SK-N-DZ (cell line): ENCODE measurements around the gene KDSR.

Experiments used
- DNase-seq: peaks from one replicate; pipeline ENCODE4 v3.0.0-alpha.2; 2015; ENCODE audit warnings: low spot score

Gene KDSR

DNA sequence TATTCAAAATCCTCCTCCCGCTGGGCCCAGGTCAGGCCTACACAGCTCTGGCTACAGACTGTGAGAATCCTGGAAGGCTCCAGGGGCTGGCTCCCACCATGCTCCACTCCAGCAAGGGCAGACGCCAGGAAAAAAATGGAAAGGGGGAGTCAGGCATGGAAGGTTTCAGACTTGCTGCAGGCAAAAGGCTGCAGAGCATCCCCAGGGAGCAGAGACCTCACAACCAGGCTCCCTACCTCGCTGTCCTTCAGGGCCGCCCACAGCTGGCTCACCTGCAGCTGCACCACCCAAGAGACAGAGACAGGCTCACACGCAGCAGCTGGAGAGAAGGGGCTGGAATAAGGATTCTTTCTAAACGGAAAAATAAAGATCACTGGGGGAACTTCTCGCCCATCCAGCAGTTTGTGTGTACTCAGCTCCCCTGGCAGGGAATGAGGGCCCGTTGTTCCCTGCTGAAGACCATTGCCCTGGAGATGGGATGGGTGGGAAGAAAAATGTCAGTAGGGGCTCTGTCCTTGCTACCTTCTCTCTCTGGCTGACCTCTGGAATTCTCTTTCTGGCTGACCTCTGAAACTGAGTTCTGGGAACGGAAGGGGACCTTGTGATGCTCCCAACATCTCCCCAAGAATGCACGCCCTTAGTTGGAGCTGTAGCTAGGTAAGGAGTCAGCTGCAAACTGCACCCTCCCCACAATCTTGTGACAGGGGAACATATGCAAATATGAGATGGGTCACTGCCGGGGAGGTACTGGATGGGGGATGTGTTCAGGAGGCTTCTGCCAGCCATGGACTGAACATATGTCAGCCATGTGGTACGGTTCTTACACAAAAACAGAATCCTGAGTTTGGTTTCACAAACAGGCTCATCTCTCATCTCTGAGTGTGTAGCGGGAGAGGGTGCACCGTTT is 81.9 kb downstream of the KDSR start:
- DNase-seq, result no peak

DNA sequence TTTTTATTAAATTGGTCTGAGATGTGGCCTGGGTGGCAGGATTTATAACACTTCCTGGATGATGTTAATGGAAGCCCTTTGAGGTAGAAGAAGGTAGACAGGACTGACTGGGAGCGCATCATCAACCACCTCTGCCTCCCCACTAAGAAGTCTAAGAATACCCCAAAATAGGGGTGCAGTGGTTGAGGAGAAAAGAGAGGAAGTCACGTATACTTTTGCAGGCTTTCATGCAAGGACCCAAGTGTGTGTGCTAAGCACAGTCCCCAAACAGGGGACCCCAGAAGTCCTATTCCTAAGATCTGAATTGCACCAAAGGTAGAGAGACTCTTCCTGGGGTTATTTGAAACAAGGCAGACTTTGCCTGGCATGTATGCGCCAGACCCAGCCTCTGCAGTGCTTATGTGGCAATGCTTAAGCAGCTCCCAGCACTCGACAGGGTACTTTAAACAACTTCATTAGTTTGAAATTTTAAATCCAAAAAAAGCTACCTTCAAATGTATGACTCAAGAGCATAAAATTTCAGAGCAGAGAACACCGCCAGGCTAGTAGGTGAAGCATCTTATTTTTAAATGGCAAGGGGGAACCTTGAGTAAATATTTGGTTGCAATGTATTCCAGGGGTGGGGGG is 82.7 kb downstream of the KDSR start:
- DNase-seq, result no peak

DNA sequence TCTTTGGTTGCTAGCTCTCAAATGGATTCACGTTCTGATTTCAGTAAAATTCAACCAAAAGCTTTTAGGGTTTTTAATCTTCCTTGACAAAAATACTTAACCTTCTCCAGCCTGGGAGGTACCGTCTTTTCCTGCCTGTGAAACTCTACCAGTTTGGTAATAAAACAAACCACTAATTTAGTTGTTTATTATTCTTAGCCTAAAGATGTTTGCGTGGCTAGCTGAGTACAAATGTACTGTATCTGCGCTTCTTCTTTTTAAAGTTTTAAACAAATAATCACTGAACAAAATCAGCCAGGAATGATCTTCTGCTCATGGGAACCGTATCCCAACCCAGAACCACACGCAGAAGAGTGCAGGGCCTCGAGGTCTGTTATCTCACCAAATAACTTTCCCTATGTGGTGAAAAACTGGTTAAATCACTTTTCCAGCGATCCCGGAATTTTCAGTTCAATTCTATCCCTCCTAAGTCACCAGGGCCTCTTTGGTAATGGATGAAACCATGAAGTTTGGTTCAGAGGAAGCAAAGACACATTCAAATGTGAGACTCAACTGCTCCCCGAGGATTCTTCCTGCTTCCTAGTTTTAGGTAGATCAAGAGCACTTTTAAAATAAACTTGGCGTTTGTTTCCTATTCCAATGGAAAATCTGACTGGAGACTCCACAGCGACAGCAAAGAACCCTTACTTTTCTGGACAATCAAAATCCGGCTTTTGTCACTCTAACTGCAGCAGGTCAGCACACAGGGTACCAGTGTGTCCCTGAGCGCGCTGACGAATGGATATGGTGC is 83.5 kb downstream of the KDSR start:
- no peak for DNase-seq

DNA sequence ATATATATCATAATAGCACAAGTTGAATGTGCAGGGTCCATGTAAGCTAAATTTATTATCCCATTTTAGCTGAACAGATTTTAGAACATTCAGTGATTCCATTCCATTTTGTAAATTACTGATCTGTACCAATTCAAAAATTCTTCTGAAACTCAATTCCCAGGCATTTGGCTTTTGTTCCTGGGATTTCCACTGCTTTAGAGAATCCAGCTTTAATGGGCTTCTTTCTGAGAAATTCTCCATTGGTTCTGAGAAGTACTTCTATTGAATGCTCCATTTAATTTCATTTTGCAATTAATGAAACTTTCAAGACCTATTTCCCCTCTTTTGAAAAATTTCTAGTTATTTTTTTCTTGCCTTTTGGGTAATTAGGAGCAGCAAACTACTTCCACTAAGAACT is 84.2 kb downstream of the KDSR start:
- DNase-seq, result no peak
